Measurements from ENCODE around the gene L3MBTL1. TPM values are rescaled to one million over a fixed set of nuclear protein-coding genes. Genes with fewer than 3 reads are reported as not detected.
A peak's percentile ranks its signal among the peaks of the same experiment; 100 is the strongest.

L3MBTL1 gene
- total RNA-seq, 1 experiment from 2014 or later, result 24.9 TPM

DNA sequence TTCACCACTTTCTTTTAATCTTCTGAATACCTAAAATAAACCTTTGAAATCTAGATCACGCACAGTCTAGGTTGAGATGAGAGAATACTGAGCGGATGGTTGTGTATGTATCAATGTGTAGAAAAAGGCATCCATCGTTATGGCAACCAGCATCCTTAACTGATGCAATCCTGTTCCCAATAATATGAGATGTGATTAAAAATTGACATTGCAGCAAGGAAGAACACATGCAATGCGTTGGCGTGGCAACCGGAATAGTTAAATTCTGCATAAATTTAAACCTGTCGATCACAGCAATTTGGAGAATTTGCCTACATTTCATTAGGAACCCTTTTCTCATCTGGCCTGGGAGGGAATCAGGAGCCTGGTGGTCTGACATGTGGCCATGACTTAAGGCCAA is 1.3 kb upstream of the L3MBTL1 start:
- DNase-seq (ENCODE audit: low read depth, low spot score) (no peak), ATAC-seq (no peak)
- Histone ChIP-seq H3K9me3 (ENCODE audit: control insufficient read depth, insufficient read depth, low read depth, low read length) (no peaks in the 10 kb centered on the region), H3K27ac (ENCODE audit: low read length) (no peak overlapping the region), H3K27me3 (ENCODE audit: control insufficient read depth, insufficient read depth, low read length) (no peaks in the 10 kb centered on the region), H3K4me1 (ENCODE audit: control insufficient read depth, insufficient read depth, low read length) (no peaks in the 10 kb centered on the region; the same call in 1 of the 2 replicates), H3K36me3 (ENCODE audit: control insufficient read depth, insufficient read depth, low read length) (no peaks in the 10 kb centered on the region), H3K4me3 (ENCODE audit: low read depth in 2 of 2, low read length in 2 of 2) (no peak overlapping the region)
- CTCF ChIA-PET, result interaction anchor here (0.5 kb wide), 1 partner anchor 15 kb away, joined by 4 read pairs; no protein-coding TSS in a partner anchor
- POLR2A ChIA-PET, result interaction anchor here (0.7 kb wide), 1 partner anchor 576 kb away, joined by 10 read pairs; no protein-coding TSS in a partner anchor
- intact Hi-C loops (cut with micrococcal nuclease; ENCODE audit: unreplicated experiment) (no loop called here), in situ Hi-C loops (cut with HindIII; ENCODE audit: low pct_unique_long_range_greater_than_20kb, low sequenced_read_pairs) (no loop called here)
- BruUV-seq (replicated peaks), result no TSS peak
- TF ChIP-seq, protein P1, sequence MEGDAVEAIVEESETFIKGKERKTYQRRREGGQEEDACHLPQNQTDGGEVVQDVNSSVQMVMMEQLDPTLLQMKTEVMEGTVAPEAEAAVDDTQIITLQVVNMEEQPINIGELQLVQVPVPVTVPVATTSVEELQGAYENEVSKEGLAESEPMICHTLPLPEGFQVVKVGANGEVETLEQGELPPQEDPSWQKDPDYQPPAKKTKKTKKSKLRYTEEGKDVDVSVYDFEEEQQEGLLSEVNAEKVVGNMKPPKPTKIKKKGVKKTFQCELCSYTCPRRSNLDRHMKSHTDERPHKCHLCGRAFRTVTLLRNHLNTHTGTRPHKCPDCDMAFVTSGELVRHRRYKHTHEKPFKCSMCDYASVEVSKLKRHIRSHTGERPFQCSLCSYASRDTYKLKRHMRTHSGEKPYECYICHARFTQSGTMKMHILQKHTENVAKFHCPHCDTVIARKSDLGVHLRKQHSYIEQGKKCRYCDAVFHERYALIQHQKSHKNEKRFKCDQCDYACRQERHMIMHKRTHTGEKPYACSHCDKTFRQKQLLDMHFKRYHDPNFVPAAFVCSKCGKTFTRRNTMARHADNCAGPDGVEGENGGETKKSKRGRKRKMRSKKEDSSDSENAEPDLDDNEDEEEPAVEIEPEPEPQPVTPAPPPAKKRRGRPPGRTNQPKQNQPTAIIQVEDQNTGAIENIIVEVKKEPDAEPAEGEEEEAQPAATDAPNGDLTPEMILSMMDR (IDR thresholded peaks at IDR 0.05), result no peak
- no peak for TF ChIP-seq SIN3A (IDR thresholded peaks at IDR 0.05; ENCODE audit: borderline replicate concordance, insufficient read depth, low read depth, low read length)
- TF ChIP-seq POLR2AphosphoS5 (IDR thresholded peaks at IDR 0.05; ENCODE audit: low read depth, low read length), result no peak
- TF ChIP-seq TCF7L2 (IDR thresholded peaks at IDR 0.05; ENCODE audit: low read depth, low read length), result no peak
- TF ChIP-seq, protein P2, sequence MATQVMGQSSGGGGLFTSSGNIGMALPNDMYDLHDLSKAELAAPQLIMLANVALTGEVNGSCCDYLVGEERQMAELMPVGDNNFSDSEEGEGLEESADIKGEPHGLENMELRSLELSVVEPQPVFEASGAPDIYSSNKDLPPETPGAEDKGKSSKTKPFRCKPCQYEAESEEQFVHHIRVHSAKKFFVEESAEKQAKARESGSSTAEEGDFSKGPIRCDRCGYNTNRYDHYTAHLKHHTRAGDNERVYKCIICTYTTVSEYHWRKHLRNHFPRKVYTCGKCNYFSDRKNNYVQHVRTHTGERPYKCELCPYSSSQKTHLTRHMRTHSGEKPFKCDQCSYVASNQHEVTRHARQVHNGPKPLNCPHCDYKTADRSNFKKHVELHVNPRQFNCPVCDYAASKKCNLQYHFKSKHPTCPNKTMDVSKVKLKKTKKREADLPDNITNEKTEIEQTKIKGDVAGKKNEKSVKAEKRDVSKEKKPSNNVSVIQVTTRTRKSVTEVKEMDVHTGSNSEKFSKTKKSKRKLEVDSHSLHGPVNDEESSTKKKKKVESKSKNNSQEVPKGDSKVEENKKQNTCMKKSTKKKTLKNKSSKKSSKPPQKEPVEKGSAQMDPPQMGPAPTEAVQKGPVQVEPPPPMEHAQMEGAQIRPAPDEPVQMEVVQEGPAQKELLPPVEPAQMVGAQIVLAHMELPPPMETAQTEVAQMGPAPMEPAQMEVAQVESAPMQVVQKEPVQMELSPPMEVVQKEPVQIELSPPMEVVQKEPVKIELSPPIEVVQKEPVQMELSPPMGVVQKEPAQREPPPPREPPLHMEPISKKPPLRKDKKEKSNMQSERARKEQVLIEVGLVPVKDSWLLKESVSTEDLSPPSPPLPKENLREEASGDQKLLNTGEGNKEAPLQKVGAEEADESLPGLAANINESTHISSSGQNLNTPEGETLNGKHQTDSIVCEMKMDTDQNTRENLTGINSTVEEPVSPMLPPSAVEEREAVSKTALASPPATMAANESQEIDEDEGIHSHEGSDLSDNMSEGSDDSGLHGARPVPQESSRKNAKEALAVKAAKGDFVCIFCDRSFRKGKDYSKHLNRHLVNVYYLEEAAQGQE (IDR thresholded peaks at IDR 0.05; ENCODE audit: insufficient read depth in 1 of 2, low read depth in 2 of 2, low read length in 1 of 2), result no peak

DNA sequence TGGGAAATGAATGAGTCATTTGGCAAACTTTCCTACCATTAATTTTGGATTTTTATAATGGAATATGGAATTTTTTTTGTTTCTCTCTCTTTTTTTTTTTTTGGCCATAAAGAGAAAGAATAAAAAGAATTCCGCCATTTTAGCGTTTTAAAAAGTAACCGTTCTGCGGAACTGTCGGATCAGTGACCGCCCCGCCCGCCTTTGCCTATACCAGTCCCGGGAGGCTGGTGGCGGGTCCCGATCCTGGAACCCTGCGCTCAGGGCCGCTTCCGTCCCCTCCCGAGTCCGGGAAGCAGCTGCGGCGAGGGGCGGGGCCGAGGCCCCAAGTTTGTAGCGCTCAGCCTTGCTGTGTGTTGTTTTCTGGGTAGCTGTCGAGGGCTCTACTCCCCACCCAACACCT is 609 bp downstream of the L3MBTL1 start:
- POLR2A ChIA-PET, result interaction anchor here (0.6 to 0.7 kb wide), 2 partner anchors 16 to 51 kb away, joined by 3 read pairs; no protein-coding TSS in a partner anchor

More for the DNA sequence above, 609 bp downstream of the L3MBTL1 start:
- Histone ChIP-seq H3K4me1 (ENCODE audit: control insufficient read depth, insufficient read depth, low read length) (peaks cover 3% of the 10 kb centered on the region; the same call in 1 of the 2 replicates), H3K9me3 (ENCODE audit: control insufficient read depth, insufficient read depth, low read depth, low read length) (no peaks in the 10 kb centered on the region), H3K4me3 (ENCODE audit: low read depth in 2 of 2, low read length in 2 of 2) (peak overlapping the region; percentile 69 to 73), H3K27ac (ENCODE audit: low read length) (peak overlapping the region; percentile 67), H3K27me3 (ENCODE audit: control insufficient read depth, insufficient read depth, low read length) (no peaks in the 10 kb centered on the region), H3K36me3 (ENCODE audit: control insufficient read depth, insufficient read depth, low read length) (no peaks in the 10 kb centered on the region)
- DNase-seq (ENCODE audit: low read depth, low spot score) (no peak), ATAC-seq (peak; percentile 53)
- intact Hi-C loops (cut with micrococcal nuclease; ENCODE audit: unreplicated experiment) (no loop called here), in situ Hi-C loops (cut with HindIII; ENCODE audit: low pct_unique_long_range_greater_than_20kb, low sequenced_read_pairs) (no loop called here)
- TF ChIP-seq, protein P2 (IDR thresholded peaks at IDR 0.05; ENCODE audit: insufficient read depth in 1 of 2, low read depth in 2 of 2, low read length in 1 of 2), result no peak
- TF ChIP-seq, protein P1 (IDR thresholded peaks at IDR 0.05), result no peak
- TF ChIP-seq POLR2AphosphoS5 (IDR thresholded peaks at IDR 0.05; ENCODE audit: low read depth, low read length) (no peak), SIN3A (IDR thresholded peaks at IDR 0.05; ENCODE audit: borderline replicate concordance, insufficient read depth, low read depth, low read length) (no peak), TCF7L2 (IDR thresholded peaks at IDR 0.05; ENCODE audit: low read depth, low read length) (no peak)
- no TSS peak for BruUV-seq (replicated peaks)
- CTCF ChIA-PET, result interaction anchor here (0.6 kb wide), 1 partner anchor 30 kb away, joined by 4 read pairs; no protein-coding TSS in a partner anchor

Data from Panc1 (cell line).